Fibroblast of the aortic adventitia (primary cell): Measurements from ENCODE around the gene CCL20. TPM values are rescaled to one million over a fixed set of nuclear protein-coding genes. Genes with fewer than 3 reads are reported as not detected.
A peak's percentile ranks its signal among the peaks of the same experiment; 100 is the strongest.

Experiments used
- DNase-seq: peaks from one replicate; pipeline ENCODE4 v3.0.0-alpha.2; 2010; ENCODE audit warnings: low read depth
- H3K4me3 ChIP-seq: 2 replicates; pipeline ENCODE4 v1.5.1; 2011; ENCODE audit warnings: low read depth, mild to moderate bottlenecking, control low read depth, low read length, moderate library complexity
- total RNA-seq: library from RNA; depleted of rRNA; stranded (reverse); fragments of >200 nt; gene quantifications from 2 replicates; pipeline ENCODE4 v1.2.3, GENCODE V29; 2012; ENCODE audit warnings: low replicate concordance
- TF ChIP-seq, protein P1 (sequence below): IDR thresholded peaks from 2 replicates; pipeline ENCODE4 v1.5.1; 2011; ENCODE audit warnings: mild to moderate bottlenecking, low read length, control low read depth, inconsistent platforms; ENCODE audit not compliant: insufficient read depth

CCL20 gene
- total RNA-seq, 1 donor = not detected

DNA sequence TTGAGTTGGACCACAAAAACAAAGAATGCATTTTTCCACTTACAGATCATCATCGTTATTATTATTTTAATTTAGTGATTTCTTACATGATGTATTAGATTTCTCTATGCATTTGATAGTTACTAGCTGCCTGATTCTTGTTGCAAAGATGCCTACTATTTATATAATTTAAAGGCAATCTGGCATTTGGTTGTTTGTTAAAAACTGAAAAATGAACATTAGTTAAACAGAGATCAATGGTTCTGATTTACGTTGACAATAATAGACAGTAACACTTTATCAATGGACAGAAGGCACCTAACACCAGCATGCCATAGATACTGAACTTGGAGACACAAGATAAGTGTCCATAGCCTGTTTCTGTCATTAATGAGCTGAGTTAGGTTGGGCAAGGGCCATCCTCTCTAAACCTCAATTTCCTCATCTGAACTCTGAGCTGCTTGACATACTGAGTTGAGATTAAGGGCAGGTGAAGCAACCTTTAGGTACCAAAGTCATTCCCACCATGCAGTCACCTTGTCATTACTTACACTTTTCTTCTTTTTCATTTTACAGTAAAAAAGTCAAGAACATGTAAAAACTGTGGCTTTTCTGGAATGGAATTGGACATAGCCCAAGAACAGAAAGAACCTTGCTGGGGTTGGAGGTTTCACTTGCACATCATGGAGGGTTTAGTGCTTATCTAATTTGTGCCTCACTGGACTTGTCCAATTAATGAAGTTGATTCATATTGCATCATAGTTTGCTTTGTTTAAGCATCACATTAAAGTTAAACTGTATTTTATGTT lies 3.1 kb downstream of the CCL20 start:
- TF ChIP-seq, protein P1, sequence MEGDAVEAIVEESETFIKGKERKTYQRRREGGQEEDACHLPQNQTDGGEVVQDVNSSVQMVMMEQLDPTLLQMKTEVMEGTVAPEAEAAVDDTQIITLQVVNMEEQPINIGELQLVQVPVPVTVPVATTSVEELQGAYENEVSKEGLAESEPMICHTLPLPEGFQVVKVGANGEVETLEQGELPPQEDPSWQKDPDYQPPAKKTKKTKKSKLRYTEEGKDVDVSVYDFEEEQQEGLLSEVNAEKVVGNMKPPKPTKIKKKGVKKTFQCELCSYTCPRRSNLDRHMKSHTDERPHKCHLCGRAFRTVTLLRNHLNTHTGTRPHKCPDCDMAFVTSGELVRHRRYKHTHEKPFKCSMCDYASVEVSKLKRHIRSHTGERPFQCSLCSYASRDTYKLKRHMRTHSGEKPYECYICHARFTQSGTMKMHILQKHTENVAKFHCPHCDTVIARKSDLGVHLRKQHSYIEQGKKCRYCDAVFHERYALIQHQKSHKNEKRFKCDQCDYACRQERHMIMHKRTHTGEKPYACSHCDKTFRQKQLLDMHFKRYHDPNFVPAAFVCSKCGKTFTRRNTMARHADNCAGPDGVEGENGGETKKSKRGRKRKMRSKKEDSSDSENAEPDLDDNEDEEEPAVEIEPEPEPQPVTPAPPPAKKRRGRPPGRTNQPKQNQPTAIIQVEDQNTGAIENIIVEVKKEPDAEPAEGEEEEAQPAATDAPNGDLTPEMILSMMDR = no peak
- peak overlapping the region; percentile 42 for H3K4me3 ChIP-seq
- DNase-seq = peak; percentile 66

DNA sequence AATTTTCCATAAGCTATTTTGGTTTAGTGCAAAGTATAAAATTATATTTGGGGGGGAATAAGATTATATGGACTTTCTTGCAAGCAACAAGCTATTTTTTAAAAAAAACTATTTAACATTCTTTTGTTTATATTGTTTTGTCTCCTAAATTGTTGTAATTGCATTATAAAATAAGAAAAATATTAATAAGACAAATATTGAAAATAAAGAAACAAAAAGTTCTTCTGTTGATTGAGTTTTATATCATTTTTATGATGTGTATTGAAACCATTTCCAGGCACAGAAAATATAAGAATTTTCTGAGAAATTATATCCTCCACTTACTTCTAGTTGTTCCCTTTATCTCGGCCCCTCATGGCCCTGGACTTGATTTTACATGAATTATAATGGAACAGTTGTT lies 3.7 kb downstream of the CCL20 start:
- TF ChIP-seq, protein P1 = no peak
- H3K4me3 ChIP-seq = no peak overlapping the region
- DNase-seq = no peak

DNA sequence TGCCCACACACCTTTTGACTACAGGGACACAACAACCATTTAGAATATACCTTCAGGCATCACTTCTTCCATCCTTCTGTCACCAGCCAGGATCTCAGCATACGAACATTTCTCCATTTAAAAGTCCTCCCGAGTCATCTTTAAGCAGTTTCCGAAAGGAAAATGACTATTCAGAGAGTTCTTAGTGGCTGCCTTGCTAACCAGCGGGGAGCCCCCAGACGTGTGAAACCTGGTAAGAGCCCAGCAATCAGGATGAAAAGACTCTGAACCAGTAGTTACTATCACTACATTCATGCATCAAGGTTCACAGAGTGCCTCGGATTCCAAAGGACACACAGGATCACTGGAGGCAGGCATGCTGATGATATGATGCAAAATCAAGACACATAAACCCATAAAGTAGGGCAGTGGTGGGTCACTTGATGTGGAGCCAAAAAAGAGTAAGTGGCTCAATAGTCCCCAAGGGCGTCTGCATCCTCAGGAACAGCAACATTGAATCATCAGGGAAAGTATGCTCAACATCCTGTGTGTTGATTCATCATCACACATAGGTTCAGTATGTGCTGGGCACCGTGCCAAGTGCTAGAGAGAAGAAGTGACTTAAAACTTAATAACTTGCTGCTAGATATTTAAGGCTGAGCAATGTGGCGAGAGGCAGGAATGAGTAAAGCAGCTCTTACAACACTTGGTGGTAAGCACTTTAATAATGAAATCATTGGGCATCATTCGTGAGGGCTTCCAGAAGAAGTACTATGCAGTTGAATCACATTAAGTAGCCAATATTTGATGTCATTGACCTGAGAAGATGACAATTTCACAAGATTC lies 4.4 kb downstream of the CCL20 start:
- peak overlapping the region; percentile 56 for H3K4me3 ChIP-seq
- TF ChIP-seq, protein P1 = peak; percentile 33
- DNase-seq = peak; percentile 100

DNA sequence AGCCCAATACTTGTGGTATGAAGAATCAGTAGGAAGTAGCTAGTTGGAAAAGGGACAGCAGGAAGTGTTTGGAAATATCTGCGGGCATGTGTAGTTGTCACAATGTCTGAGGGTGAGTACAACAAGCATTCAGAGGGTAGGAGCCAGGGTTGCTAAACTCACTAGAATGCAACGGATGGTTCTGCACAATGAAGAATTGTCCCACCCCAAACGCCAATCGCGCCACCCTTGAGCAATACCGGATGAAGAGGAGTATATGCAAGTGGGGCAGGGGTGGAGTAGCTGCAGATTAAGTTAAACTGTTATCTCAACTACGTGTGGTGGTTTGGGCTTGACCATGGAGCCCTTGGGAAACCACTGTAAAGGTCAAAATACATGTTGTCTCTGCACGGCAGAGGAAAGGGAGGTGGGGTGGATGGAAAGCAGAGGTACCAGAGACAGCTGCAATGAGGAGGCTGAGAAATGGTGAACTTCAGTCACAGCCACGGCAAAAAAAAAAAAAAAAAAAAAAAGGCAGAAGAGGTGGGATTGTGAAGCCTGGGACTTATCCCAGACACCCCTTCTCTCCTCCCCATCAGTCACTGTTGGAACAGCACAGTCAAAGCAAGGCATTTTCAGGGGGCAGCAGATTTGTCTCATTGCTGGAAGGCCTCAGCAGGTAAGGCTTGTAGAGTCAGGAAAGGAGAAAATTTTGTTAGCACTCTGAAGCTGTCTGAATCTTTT lies 5.2 kb downstream of the CCL20 start:
- peak overlapping the region; percentile 32 for H3K4me3 ChIP-seq
- TF ChIP-seq, protein P1 = no peak
- peak; percentile 97 for DNase-seq

DNA sequence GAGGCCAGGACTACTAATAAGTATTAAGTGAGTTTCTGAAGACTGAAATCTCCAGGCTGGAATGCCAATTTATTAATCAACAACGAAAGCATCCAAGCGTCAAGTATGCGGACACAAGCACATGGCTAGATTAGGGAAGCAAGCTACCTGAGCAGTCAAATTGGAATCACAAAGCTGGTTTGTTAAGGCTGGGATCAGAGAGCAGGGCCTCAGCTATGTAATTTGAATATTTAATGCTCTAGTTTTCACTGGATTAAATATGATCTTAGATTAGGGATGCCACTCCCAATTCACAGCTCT lies 5.7 kb downstream of the CCL20 start:
- TF ChIP-seq, protein P1 = no peak
- DNase-seq = no peak
- no peak overlapping the region for H3K4me3 ChIP-seq

DNA sequence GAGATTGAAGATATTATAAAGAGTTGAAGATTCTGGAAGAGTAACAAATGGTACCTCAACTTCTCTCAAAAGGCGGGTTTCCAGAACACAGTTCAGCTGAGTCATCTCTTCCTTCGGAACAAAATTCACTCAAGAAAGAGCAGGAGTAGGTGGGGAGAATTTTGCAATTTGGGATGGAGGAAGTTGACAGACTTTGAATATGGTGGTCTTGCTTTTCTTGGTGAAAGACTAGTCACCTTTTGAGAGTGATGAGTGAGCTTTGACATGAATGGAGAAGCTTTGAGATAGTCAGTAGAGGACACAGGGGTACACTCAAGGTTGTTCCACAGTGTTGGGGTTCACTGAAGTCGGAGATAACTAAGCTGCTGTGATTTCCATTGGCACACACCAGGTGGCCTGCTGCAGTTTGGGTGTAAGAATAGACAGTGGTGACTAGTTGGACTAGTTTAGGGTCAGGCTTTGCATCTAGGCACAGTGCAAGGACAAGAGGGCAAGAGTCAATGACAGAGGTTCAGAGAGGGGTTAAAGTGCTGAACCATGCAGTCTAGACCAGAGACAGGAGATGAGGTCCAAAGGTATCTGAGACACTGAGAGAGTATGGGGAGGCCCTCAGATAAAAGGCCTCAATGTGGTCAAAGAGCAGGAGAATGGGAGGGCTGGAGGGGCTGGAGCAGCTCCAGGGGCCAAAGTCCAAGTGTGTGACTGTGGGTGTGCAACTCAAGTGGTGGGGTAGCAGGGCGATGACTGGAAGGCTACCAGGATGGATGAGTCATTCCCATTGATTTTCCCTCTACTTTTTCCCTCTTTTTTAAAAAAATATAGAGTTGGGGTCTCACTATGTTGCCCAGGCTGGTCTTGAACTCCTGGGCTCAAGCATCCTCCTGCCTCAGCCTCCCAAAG lies 7.7 kb downstream of the CCL20 start:
- H3K4me3 ChIP-seq = no peak overlapping the region
- TF ChIP-seq, protein P1 = no peak
- no peak for DNase-seq
